Mucosa of descending colon (tissue), 3 donors: Measurements from ENCODE around the gene FHAD1. TPM values are rescaled to one million over a fixed set of nuclear protein-coding genes. Genes with fewer than 3 reads are reported as not detected.

Experiments used
- ATAC-seq: fragments of 200-7000 bp; cut with Tn5 transposase; one replicate; pipeline ENCODE4 v1.9.1; 2020; ENCODE audit warnings: mild to moderate bottlenecking, moderate library complexity
- DNase-seq, 3 donors: peaks; one replicate each; pipeline ENCODE4 v3.0.0-alpha.2; 2020
- H3K36me3 ChIP-seq: fragments of 200-600 bp; one replicate; pipeline ENCODE4 v1.8.0; 2021; ENCODE audit warnings: low read depth, mild to moderate bottlenecking
- H3K4me1 ChIP-seq: fragments of 200-600 bp; one replicate; pipeline ENCODE4 v1.8.0; 2021; ENCODE audit warnings: low read depth, mild to moderate bottlenecking
- H3K4me3 ChIP-seq: fragments of 200-600 bp; one replicate; pipeline ENCODE4 v1.8.0; 2021; ENCODE audit warnings: mild to moderate bottlenecking
- H3K9me3 ChIP-seq: fragments of 200-600 bp; one replicate; pipeline ENCODE4 v1.8.0; 2021; ENCODE audit warnings: mild to moderate bottlenecking
- intact Hi-C, 2 donors: fragments of 100-400 bp; cut with DNase I in 1 of 2; cut with micrococcal nuclease in 1 of 2; formaldehyde crosslinking; loops; one replicate each; pipeline versions ENCODE4 v1.11.0 to v1.11.1; 2022; cut with DNase I, micrococcal nuclease
- total RNA-seq, 3 donors: library from RNA; stranded (reverse); fragmentation: NEBNext Ultra II Directional in 2 of 3; extraction: Animal tissue kit (Norgen Biotek cat#: 25700) in 2 of 3; gene quantifications; one replicate each; pipeline versions ENCODE4 v1.2.1 to v1.2.4, GENCODE V29; 2021 to 2023
- TF ChIP-seq, protein P1 (sequence below): fragments of 200-600 bp; IDR thresholded peaks from one replicate; pipeline ENCODE4 v1.8.0; 2022; ENCODE audit warnings: antibody characterized with exemption, mild to moderate bottlenecking
- donor health status: DM: no; HTN: no; CAD: no; lungs with moderate emphysema.
- donor health status: DM: no; HTN: no; CAD: no.
- donor health status: DM: no; HTN: yes; CAD: no.

FHAD1 gene
- total RNA-seq, 3 donors from 2014 or later, result 0.89 to 1.9 (median 0.99) TPM

DNA sequence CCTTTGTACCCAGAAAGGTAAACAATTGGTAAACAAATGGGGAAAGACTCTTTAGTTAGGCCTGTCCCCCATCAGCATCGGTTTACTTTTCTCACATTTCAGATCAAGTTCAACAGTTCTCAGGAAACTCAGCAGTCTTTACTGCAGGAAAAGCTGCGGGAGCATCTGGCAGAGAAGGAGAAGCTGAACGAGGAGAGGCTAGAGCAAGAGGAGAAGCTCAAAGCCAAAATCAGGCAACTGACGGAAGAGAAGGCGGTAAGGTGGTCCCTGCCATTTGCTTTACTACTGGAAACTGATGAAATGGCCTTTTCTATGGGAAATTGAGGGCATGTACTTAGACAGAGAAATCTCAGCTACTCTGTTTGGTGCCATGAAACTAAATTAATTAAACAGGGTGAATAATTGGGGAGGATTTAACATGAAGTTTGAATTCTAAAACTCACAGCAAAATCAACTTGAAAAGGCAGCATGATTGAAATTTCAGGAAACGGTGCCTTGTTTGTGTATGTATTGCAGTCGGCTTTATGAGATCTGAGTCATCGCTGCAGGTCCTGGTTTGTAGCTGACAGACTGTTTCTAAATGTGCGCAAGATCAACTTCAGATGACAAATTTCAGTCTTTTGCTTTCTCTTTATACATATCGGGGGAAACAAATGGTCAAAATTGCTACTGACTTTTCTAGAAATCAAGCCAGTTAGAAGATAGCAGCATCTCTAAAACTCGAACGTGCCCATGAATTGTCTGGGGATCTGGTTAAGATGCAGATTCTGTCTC, 94.8 kb downstream of the FHAD1 start:
- no peaks in the 10 kb centered on the region for H3K9me3 ChIP-seq
- H3K36me3 ChIP-seq, result no peaks in the 10 kb centered on the region
- intact Hi-C loops, result no loop called here
- H3K4me3 ChIP-seq, result no peak overlapping the region
- DNase-seq (peak in 1 of 3 donors; percentile 60), ATAC-seq (peak; percentile 53)
- H3K4me1 ChIP-seq, result peaks cover 46% of the 10 kb centered on the region
- TF ChIP-seq, protein P1, sequence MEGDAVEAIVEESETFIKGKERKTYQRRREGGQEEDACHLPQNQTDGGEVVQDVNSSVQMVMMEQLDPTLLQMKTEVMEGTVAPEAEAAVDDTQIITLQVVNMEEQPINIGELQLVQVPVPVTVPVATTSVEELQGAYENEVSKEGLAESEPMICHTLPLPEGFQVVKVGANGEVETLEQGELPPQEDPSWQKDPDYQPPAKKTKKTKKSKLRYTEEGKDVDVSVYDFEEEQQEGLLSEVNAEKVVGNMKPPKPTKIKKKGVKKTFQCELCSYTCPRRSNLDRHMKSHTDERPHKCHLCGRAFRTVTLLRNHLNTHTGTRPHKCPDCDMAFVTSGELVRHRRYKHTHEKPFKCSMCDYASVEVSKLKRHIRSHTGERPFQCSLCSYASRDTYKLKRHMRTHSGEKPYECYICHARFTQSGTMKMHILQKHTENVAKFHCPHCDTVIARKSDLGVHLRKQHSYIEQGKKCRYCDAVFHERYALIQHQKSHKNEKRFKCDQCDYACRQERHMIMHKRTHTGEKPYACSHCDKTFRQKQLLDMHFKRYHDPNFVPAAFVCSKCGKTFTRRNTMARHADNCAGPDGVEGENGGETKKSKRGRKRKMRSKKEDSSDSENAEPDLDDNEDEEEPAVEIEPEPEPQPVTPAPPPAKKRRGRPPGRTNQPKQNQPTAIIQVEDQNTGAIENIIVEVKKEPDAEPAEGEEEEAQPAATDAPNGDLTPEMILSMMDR, result no peak

- Histone ChIP-seq H3K4me3 (no peak overlapping the region), H3K9me3 (no peaks in the 10 kb centered on the region), H3K36me3 (no peaks in the 10 kb centered on the region), H3K4me1 (peaks cover 46% of the 10 kb centered on the region)
- intact Hi-C loops, result no loop called here
- TF ChIP-seq, protein P1, result no peak
- DNase-seq (peak in 1 of 3 donors; percentile 20), ATAC-seq (no peak)
Observed at GRCh38 chr1:15342408-15342967, 95.5 kb downstream of the FHAD1 start.

DNA sequence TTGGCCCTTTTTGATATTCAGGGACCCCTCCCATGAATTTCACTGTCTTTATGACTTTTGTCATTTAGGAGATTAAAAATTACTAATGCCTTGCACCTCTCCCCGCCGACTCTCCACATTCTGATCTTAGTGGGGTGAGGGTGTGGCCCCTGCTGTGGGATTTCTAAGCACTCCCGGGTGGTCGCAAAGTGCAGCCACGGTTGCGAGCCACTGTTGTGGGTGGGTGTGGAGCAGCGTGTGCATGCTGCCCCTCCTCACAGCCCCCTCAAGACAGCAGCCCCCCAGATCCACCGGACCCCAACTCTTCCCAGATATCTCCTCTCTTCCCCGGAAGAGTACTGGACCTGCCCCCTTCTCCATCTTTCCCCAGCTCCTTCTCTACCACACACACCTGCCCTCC, 96.1 kb downstream of the FHAD1 start:
- peak in 1 of 3 donors; percentile 38 for DNase-seq
- Histone ChIP-seq H3K4me3 (no peak overlapping the region), H3K36me3 (no peaks in the 10 kb centered on the region), H3K4me1 (peaks cover 44% of the 10 kb centered on the region), H3K9me3 (no peaks in the 10 kb centered on the region)
- intact Hi-C loops, result no loop called here
- ATAC-seq, result no peak
- TF ChIP-seq, protein P1, result no peak

GRCh38 chr1:15343729-15344128, 96.7 kb downstream of the FHAD1 start:
- H3K4me3 ChIP-seq, result no peak overlapping the region
- ATAC-seq (no peak), DNase-seq (peak in 1 of 3 donors; percentile 28)
- TF ChIP-seq, protein P1, result no peak
- intact Hi-C loops, result no loop called here
- no peaks in the 10 kb centered on the region for H3K36me3 ChIP-seq
- peaks cover 39% of the 10 kb centered on the region for H3K4me1 ChIP-seq
- no peaks in the 10 kb centered on the region for H3K9me3 ChIP-seq

DNA sequence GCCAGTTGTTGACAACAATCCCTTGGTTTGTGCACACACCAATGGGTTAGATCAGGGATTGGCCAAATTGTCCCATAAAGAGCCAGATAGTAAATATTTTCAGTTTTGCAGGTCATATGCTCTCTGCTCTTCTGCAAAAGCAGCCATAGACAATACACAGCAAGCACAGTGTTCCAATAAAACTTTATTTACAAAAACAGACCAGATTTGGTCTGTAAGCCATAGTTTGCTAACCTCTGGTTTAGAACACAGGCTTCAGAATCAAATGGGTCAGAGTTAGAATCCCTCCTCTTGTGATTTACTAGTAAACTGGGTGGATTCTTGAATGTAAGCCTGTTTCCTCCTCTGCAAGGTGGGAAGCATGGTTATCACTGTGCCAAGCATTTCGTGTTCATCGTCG, 97.4 kb downstream of the FHAD1 start:
- TF ChIP-seq, protein P1, result no peak
- intact Hi-C loops, result no loop called here

More for the DNA sequence above, 97.4 kb downstream of the FHAD1 start:
- ATAC-seq (no peak), DNase-seq (no peak)
- Histone ChIP-seq H3K4me3 (no peak overlapping the region), H3K4me1 (peaks cover 33% of the 10 kb centered on the region), H3K36me3 (no peaks in the 10 kb centered on the region), H3K9me3 (no peaks in the 10 kb centered on the region)
